CD8-positive, alpha-beta memory T cell (primary cell): ENCODE results near the gene ELMO1. TPM values are rescaled to one million over a fixed set of nuclear protein-coding genes. Genes with fewer than 3 reads are reported as not detected.

Source experiments
- CTCF ChIA-PET: fragments of 350-600 bp; sonication (Branson Sonifier 250); formaldehyde crosslinking; loops from one replicate; lab custom pipeline; 2021; ENCODE audit warnings: antibody characterized with exemption; lab: Charles Lee
- POLR2A ChIA-PET: fragments of 350-600 bp; sonication (Branson Sonifier 250); formaldehyde crosslinking; loops from one replicate; lab custom pipeline; 2021; ENCODE audit warnings: antibody characterized with exemption; lab: Charles Lee
- DNase-seq, 5 donors: peaks; one replicate each; pipeline versions ENCODE4 v3.0.0 to v3.0.0-alpha.2; 2020 to 2022; ENCODE audit warnings: mixed read lengths in 1 of 5
- H3K27ac ChIP-seq: one replicate; pipeline ENCODE4 v1.7.0; 2013; ENCODE audit warnings: low read depth, mild to moderate bottlenecking, low read length, moderate library complexity
- H3K27me3 ChIP-seq: 2 replicates; pipeline ENCODE4 v1.7.0; 2013; ENCODE audit warnings: low read length, mild to moderate bottlenecking; ENCODE audit not compliant: insufficient read depth, poor library complexity, severe bottlenecking
- H3K36me3 ChIP-seq: 2 replicates; pipeline ENCODE4 v1.7.0; 2013; ENCODE audit warnings: mild to moderate bottlenecking, low read length, moderate library complexity; ENCODE audit not compliant: insufficient read depth
- H3K4me1 ChIP-seq: 2 replicates; pipeline ENCODE4 v1.7.0; 2013; ENCODE audit warnings: mild to moderate bottlenecking, low read length, moderate library complexity; ENCODE audit not compliant: insufficient read depth
- H3K4me3 ChIP-seq: 2 replicates; pipeline ENCODE4 v1.7.0; 2013; ENCODE audit warnings: mild to moderate bottlenecking, low read length
- H3K9me3 ChIP-seq: 2 replicates; pipeline ENCODE4 v1.7.0; 2013; ENCODE audit warnings: mild to moderate bottlenecking, low read length
- H3K27ac Mint-ChIP-seq, 8 donors: one replicate each; pipeline ENCODE4 v1.8.0; 2020 to 2021; ENCODE audit warnings: mixed read lengths in 8 of 8, mild to moderate bottlenecking in 6 of 8, inconsistent platforms in 3 of 8, moderate library complexity in 3 of 8
- H3K27me3 Mint-ChIP-seq, 2 donors: one replicate each; pipeline ENCODE4 v1.8.0; 2020 to 2021; ENCODE audit warnings: mixed read lengths in 2 of 2, mild to moderate bottlenecking in 1 of 2, moderate library complexity in 1 of 2
- H3K36me3 Mint-ChIP-seq, 3 donors: one replicate each; pipeline ENCODE4 v1.8.0; 2020 to 2021; ENCODE audit warnings: mixed read lengths in 3 of 3, inconsistent platforms in 1 of 3, mild to moderate bottlenecking in 1 of 3
- H3K4me1 Mint-ChIP-seq, 3 donors: one replicate each; pipeline ENCODE4 v1.8.0; 2020 to 2021; ENCODE audit warnings: mixed read lengths in 3 of 3, inconsistent platforms in 1 of 3, mild to moderate bottlenecking in 1 of 3
- H3K4me3 Mint-ChIP-seq, 7 donors: one replicate each; pipeline ENCODE4 v1.8.0; 2020 to 2021; ENCODE audit warnings: mixed read lengths in 7 of 7, mild to moderate bottlenecking in 6 of 7, moderate library complexity in 4 of 7, inconsistent platforms in 2 of 7
- H3K9me3 Mint-ChIP-seq, 5 donors: one replicate each; pipeline ENCODE4 v1.8.0; 2020 to 2022; ENCODE audit warnings: mixed read lengths in 5 of 5, mild to moderate bottlenecking in 3 of 5, moderate library complexity in 2 of 5, inconsistent platforms in 1 of 5
- polyA plus RNA-seq: library from polyadenylated mRNA; unstranded; fragments of 300-500 nt; fragmentation: Illumina TruSeq; gene quantifications from one replicate; pipeline ENCODE4 v1.2.3, GENCODE V29; 2021
- total RNA-seq, 2 experiments: library from RNA; stranded (reverse); gene quantifications; one replicate each; pipeline ENCODE4 v1.2.3, GENCODE V29; 2021

ELMO1 gene
- total and polyA plus RNA-seq, 3 experiments from 2014 or later: 65.6 to 74.4 (median 66.2) TPM

DNA sequence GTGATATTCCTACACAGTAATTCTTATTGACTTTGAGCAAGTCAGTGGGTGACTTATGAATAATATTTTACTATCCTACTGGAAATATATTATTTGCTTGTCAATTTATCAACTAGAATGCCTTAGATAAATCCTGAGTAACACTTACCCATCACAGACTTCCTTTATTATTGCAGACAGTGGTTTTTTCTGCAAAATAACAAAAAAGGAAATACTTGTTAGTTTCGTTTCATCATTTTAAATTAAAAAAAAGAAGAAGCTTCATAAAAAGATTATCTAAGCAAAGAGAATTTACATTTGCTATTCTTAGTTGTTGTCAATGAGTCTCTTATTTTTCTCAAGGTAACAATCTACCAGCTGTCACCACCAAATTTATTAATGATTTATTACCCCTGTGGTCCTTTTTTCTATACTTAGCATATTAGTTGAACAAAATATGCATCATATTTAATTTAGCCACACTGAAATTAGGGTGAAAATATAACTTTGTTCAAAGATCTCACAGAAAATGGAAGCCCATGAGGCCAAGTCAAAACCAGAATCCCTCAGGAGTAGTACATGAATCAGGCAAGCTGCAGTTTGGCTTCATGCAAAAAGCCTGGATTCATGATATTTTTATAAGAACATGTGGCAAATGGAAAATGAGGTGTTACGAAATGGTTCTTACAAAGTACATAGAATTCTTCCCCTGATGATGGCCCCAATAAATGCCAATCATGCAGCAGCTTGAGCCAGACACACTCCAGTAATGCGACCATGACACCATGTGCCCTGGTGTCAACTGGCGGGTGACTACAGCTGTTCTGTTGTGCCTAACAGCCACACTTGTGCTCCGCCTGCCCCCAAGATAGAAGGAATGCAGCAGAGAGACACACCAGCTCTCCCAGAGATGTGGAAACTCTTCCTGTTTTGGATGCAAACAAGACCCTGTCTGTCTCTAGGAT is 132.6 kb downstream of the ELMO1 start:
- peaks cover 18 to 36% (median 26%) of the 10 kb centered on the region in 3 donors for H3K4me1 Mint-ChIP-seq
- H3K4me3 ChIP-seq: no peak overlapping the region
- no peaks in the 10 kb centered on the region for H3K9me3 Mint-ChIP-seq
- no peak overlapping the region for H3K4me3 Mint-ChIP-seq
- no peaks in the 10 kb centered on the region for H3K27me3 Mint-ChIP-seq
- no peaks in the 10 kb centered on the region for H3K27me3 ChIP-seq
- H3K27ac Mint-ChIP-seq: peak overlapping the region in 5 of 8 donors; percentile 21 to 85 (median 53)
- H3K27ac ChIP-seq: no peak overlapping the region
- peaks cover 8% of the 10 kb centered on the region for H3K36me3 ChIP-seq
- ChIA-PET POLR2A (no interaction called here), CTCF (no interaction called here)
- no peaks in the 10 kb centered on the region for H3K9me3 ChIP-seq
- peaks cover 5 to 38% (median 7%) of the 10 kb centered on the region in 3 donors for H3K36me3 Mint-ChIP-seq
- DNase-seq: no peak
- peaks cover 49% of the 10 kb centered on the region for H3K4me1 ChIP-seq

DNA sequence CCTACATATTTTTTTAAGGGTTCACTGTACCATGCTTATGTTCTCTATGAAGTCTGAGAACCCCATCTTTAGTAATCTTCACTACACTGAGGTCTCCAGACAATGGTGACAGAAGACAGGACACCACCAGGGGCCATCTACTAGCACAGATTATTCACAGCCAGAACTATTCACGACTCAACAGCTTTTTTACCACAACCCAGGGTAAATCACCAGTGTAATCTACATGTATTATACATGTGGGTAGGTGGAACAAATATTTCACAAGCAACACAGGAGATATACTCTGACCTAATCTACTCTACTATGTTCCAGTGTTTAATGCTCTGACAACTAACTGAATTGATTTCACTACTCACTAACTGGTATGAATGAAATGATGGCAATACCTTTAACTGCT is 136.1 kb downstream of the ELMO1 start:
- peaks cover 12 to 59% (median 15%) of the 10 kb centered on the region in 3 donors for H3K36me3 Mint-ChIP-seq
- no peaks in the 10 kb centered on the region for H3K27me3 Mint-ChIP-seq
- Histone ChIP-seq H3K4me1 (peaks cover 55% of the 10 kb centered on the region), H3K9me3 (no peaks in the 10 kb centered on the region), H3K27ac (no peak overlapping the region), H3K27me3 (no peaks in the 10 kb centered on the region), H3K36me3 (peaks cover 8% of the 10 kb centered on the region), H3K4me3 (no peak overlapping the region)
- peaks cover 49 to 62% (median 53%) of the 10 kb centered on the region in 3 donors for H3K4me1 Mint-ChIP-seq
- peak overlapping the region; percentile 55 to 98 (median 82) for H3K27ac Mint-ChIP-seq
- ChIA-PET POLR2A (no interaction called here), CTCF (no interaction called here)
- no peak for DNase-seq
- H3K4me3 Mint-ChIP-seq: no peak overlapping the region
- H3K9me3 Mint-ChIP-seq: no peaks in the 10 kb centered on the region

DNA sequence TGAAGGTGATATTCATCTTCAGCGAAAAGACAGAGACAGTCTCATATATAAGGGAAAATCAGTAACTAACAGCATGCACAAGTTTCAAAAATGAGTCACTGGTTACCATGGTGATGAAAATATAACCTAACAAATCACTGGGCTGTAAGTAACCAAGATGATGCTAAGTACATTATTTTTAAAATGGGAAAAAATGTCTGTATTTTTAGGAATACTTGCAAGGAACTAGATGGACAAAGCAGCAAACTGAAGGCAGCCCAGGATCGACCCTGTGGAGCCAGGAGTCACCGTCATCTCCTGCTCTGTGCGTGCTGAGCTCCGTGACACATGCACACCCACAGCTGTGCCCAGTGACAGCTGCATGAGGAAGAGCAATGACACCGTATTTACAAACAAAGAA is 137.3 kb downstream of the ELMO1 start:
- peak overlapping the region; percentile 90 to 98 (median 94) for H3K27ac Mint-ChIP-seq
- peak in 2 of 5 donors; percentile 26 to 49 for DNase-seq
- Histone ChIP-seq H3K27me3 (no peaks in the 10 kb centered on the region), H3K4me3 (no peak overlapping the region), H3K4me1 (peaks cover 51% of the 10 kb centered on the region), H3K27ac (no peak overlapping the region), H3K9me3 (no peaks in the 10 kb centered on the region), H3K36me3 (peaks cover 8% of the 10 kb centered on the region)
- peaks cover 12 to 68% (median 15%) of the 10 kb centered on the region in 3 donors for H3K36me3 Mint-ChIP-seq
- no peaks in the 10 kb centered on the region for H3K9me3 Mint-ChIP-seq
- ChIA-PET POLR2A (interaction anchor here (0.6 to 1.0 kb wide), 2 partner anchors 28 to 76 kb away, joined by 3 read pairs; no protein-coding TSS in a partner anchor), CTCF (interaction anchor here (1.0 kb wide), 1 partner anchor 27 kb away, joined by 3 read pairs; no protein-coding TSS in a partner anchor)
- no peaks in the 10 kb centered on the region for H3K27me3 Mint-ChIP-seq
- H3K4me3 Mint-ChIP-seq: peak overlapping the region in 6 of 7 donors; percentile 49 to 75 (median 69)
- H3K4me1 Mint-ChIP-seq: peaks cover 54 to 62% (median 55%) of the 10 kb centered on the region in 3 donors

DNA sequence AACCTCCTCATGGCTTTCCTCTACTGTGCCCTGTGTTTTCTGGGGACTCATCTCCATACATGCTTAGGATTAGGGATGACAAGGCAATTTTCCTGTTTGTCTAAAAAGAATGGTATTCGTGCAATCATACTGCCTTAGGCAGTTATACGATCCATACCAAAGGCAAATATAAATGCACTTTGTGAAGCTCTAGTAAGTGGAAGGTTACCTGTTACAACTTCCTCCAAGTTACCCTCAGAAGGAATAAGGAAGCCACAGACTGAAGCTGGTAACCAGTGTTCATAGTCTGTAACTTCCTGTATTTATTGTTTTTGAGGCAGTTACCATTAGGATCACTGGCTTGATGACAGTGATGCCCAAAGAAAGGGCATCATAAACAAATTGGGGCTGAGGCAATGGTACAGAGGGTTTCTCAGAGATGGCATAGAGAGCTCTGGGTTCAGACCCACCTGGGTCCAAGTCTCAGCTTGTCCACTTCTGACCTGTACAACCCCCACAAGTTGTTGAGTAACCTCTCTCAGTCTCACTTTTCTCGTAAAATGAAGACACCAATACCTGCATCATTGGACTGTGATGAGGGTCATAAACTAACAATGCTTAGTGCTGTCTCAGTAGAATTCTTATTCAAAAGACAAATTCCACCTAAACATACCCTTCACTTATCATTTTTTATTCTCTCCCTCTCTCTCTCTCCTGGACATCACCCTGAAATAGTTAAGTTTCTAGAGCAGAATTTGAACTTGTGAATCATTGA is 138.2 kb downstream of the ELMO1 start:
- Mint-ChIP-seq H3K27me3 (no peaks in the 10 kb centered on the region), H3K36me3 (peaks cover 15 to 73% (median 18%) of the 10 kb centered on the region in 3 donors), H3K4me1 (peaks cover 47 to 70% (median 64%) of the 10 kb centered on the region in 3 donors), H3K27ac (peak overlapping the region; percentile 90 to 98 (median 94)), H3K4me3 (peak overlapping the region in 6 of 7 donors; percentile 49 to 75 (median 69)), H3K9me3 (no peaks in the 10 kb centered on the region)
- Histone ChIP-seq H3K9me3 (no peaks in the 10 kb centered on the region), H3K4me1 (peaks cover 42% of the 10 kb centered on the region), H3K4me3 (peak overlapping the region; percentile 22), H3K27me3 (no peaks in the 10 kb centered on the region), H3K27ac (peak overlapping the region; percentile 34), H3K36me3 (peaks cover 8% of the 10 kb centered on the region)
- ChIA-PET CTCF (interaction anchor here (1.1 to 1.6 kb wide), 3 partner anchors 10 to 640 kb away, joined by 3 to 6 read pairs (median 3); no protein-coding TSS in a partner anchor), POLR2A (interaction anchor here (0.6 to 1.0 kb wide), 3 partner anchors 26 to 75 kb away, joined by 3 read pairs; no protein-coding TSS in a partner anchor)
- DNase-seq: peak in 2 of 5 donors; percentile 30 to 38

DNA sequence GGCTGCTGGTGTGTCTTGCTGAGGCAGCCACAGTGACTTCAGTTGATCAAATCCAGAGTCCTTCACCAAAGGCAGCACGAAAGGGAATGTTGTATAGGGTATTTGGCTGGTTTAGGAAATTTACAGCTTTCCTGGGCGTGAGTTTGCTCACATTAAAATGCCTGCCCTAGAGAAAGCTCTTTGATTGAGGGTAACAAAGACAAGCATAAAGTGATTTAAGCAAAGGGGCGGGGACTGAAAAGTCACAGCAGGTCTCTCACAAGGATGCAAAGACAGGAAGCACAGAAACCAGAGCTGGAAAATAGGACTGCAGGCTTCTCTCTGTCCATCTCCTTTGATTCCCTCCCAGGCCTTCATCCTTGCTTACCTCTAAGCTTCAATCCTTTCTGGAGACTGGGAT is 139.2 kb downstream of the ELMO1 start:
- no peaks in the 10 kb centered on the region for H3K27me3 Mint-ChIP-seq
- no peaks in the 10 kb centered on the region for H3K27me3 ChIP-seq
- H3K36me3 ChIP-seq: peaks cover 8% of the 10 kb centered on the region
- H3K4me3 ChIP-seq: no peak overlapping the region
- no peak overlapping the region for H3K27ac ChIP-seq
- peaks cover 15 to 72% (median 27%) of the 10 kb centered on the region in 3 donors for H3K36me3 Mint-ChIP-seq
- no peaks in the 10 kb centered on the region for H3K9me3 ChIP-seq
- H3K4me1 ChIP-seq: peaks cover 38% of the 10 kb centered on the region
- H3K4me3 Mint-ChIP-seq: no peak overlapping the region
- no peak for DNase-seq
- no peaks in the 10 kb centered on the region for H3K9me3 Mint-ChIP-seq
- peaks cover 43 to 78% (median 64%) of the 10 kb centered on the region in 3 donors for H3K4me1 Mint-ChIP-seq
- ChIA-PET CTCF (interaction anchor here (1.1 to 1.6 kb wide), 3 partner anchors 11 to 44 kb away, joined by 3 to 6 read pairs (median 3); no protein-coding TSS in a partner anchor), POLR2A (no interaction called here)
- H3K27ac Mint-ChIP-seq: peak overlapping the region in 7 of 8 donors; percentile 36 to 98 (median 90)

DNA sequence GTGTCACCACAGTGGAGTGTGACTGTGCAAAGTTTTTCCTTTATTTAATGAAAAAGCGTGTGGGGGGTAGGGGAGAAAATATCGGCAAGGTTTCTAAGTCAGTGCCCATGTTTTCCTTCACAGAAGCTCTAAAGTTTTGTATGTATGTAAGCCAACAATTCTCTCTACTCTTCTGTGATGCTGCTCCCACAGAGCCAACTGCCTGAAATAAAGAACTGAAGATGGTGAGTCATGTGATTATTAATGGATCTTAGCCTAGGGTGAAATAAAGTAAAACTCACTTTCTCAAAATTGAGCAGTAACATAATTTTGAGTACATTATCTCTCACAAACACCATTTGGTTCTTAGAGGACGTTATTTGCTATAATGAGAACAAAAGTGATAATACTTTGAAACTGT is 143.7 kb downstream of the ELMO1 start:
- Mint-ChIP-seq H3K36me3 (peaks cover 40 to 78% (median 42%) of the 10 kb centered on the region in 3 donors), H3K27ac (no peak overlapping the region), H3K9me3 (peaks cover 0 to 3% (median 0%) of the 10 kb centered on the region in 5 donors), H3K4me1 (peaks cover 19 to 48% (median 37%) of the 10 kb centered on the region in 3 donors), H3K27me3 (no peaks in the 10 kb centered on the region), H3K4me3 (no peak overlapping the region)
- Histone ChIP-seq H3K4me3 (no peak overlapping the region), H3K4me1 (peaks cover 15% of the 10 kb centered on the region), H3K27ac (no peak overlapping the region), H3K36me3 (peaks cover 7% of the 10 kb centered on the region), H3K27me3 (no peaks in the 10 kb centered on the region), H3K9me3 (no peaks in the 10 kb centered on the region)
- POLR2A ChIA-PET: no interaction called here
- no peak for DNase-seq
- CTCF ChIA-PET: interaction anchor here (1.8 kb wide), 1 partner anchor 48 kb away, joined by 4 read pairs; no protein-coding TSS in a partner anchor

DNA sequence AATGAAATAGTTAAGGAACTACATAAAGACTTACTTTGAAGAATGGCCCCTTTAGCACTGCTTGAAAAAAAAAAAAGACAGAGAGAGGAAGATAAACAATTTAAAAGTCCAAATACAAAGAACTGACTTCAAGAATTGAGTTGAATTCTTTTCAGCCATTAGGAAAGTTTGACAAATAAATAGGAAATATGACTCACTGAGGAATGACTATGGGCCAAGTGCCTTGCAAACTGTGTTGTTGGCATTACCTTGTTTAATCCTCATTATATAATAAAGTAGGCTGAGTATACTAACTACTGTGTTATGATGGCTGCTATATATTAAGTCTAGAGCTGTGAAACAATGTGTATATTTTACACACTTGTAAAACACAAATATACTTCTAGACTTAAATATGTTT is 151.1 kb downstream of the ELMO1 start:
- no peak for DNase-seq
- ChIA-PET POLR2A (no interaction called here), CTCF (no interaction called here)
- Histone ChIP-seq H3K4me3 (no peak overlapping the region), H3K27me3 (no peaks in the 10 kb centered on the region), H3K27ac (no peak overlapping the region), H3K36me3 (no peaks in the 10 kb centered on the region), H3K4me1 (no peaks in the 10 kb centered on the region), H3K9me3 (no peaks in the 10 kb centered on the region)
- H3K4me3 Mint-ChIP-seq: no peak overlapping the region
- peaks cover 0 to 3% (median 0%) of the 10 kb centered on the region in 5 donors for H3K9me3 Mint-ChIP-seq
- H3K36me3 Mint-ChIP-seq: peaks cover 10 to 17% (median 15%) of the 10 kb centered on the region in 3 donors
- H3K27me3 Mint-ChIP-seq: no peaks in the 10 kb centered on the region
- H3K4me1 Mint-ChIP-seq: peaks cover 8 to 22% (median 11%) of the 10 kb centered on the region in 3 donors
- H3K27ac Mint-ChIP-seq: peak overlapping the region in 1 of 8 donors; percentile 10
